ENCODE data around the gene ACSF2. TPM values are rescaled to one million over a fixed set of nuclear protein-coding genes. Genes with fewer than 3 reads are reported as not detected.
A peak's percentile ranks its signal among the peaks of the same experiment; 100 is the strongest.

The ACSF2 gene
- total and polyA plus RNA-seq, 2 donors (not counting 3 experiments of a cell fraction or from before 2014, with no cell fraction given): 33.2 to 37.2 TPM

GRCh38 chr17:50491505-50491904 is 65.5 kb downstream of the ACSF2 start:
- Histone ChIP-seq H4K20me1 (replicated peaks; ENCODE audit: control insufficient read depth, extremely low read depth, insufficient read depth, low read length) (no peaks in the 10 kb centered on the region), H3K4me3 (replicated peaks in 1 of 3; ENCODE audit: insufficient read depth in 1 of 3, low read depth in 1 of 3, low read length in 3 of 3) (no peak overlapping the region), H3K79me2 (ENCODE audit: control insufficient read depth, insufficient read depth, low read length) (no peaks in the 10 kb centered on the region), H2AFZ (ENCODE audit: low read depth, low read length) (no peak overlapping the region), H3K9ac (replicated peaks; ENCODE audit: extremely low read depth, insufficient read depth, low read length) (no peak overlapping the region), H3K9me1 (replicated peaks; ENCODE audit: control insufficient read depth, extremely low read depth, insufficient read depth, low read length) (no peaks in the 10 kb centered on the region), H3K9me3 (replicated peaks; ENCODE audit: control insufficient read depth, insufficient read depth, low read length) (no peaks in the 10 kb centered on the region), H3K27me3 (ENCODE audit: control insufficient read depth in 2 of 2, insufficient read depth in 2 of 2, low read length in 2 of 2) (peaks cover 0 to 2% of the 10 kb centered on the region in 2 experiments), H3K36me3 (ENCODE audit: control insufficient read depth in 2 of 2, extremely low read depth in 1 of 2, insufficient read depth in 2 of 2, low read length in 2 of 2) (no peaks in the 10 kb centered on the region), H3K27ac (ENCODE audit: insufficient read depth, low read depth, low read length) (no peak overlapping the region), H3K4me1 (ENCODE audit: control insufficient read depth, extremely low read depth, insufficient read depth, low read length) (no peaks in the 10 kb centered on the region), H3K4me2 (ENCODE audit: insufficient read depth, low read length) (no peak overlapping the region)
- dilution Hi-C loops (cut with MboI; ENCODE audit: extremely low pct_ligation_motif_present, low sequenced_read_pairs): no loop called here
- intact Hi-C loops (cut with micrococcal nuclease): no loop called here
- ChIA-PET POLR2A (no interaction called here), CTCF (interaction anchor here (0.5 to 0.7 kb wide), 2 partner anchors 12 to 54 kb away, joined by 3 read pairs; no protein-coding TSS in a partner anchor)
- no TSS peak for BruUV-seq (replicated peaks)
- no peak for FAIRE-seq
- peak; percentile 32 for DNase-seq (ENCODE audit: low read depth, low spot score)
- no peak for TF ChIP-seq MYC (IDR thresholded peaks at IDR 0.05; ENCODE audit: low read depth, low read length)

- dilution Hi-C loops (cut with MboI; ENCODE audit: extremely low pct_ligation_motif_present, low sequenced_read_pairs): no loop called here
- ChIA-PET POLR2A (no interaction called here), CTCF (interaction anchor here (1.0 to 1.2 kb wide), 2 partner anchors 9 kb away, joined by 3 to 5 read pairs; no protein-coding TSS in a partner anchor)
- H3K9ac ChIP-seq (replicated peaks; ENCODE audit: extremely low read depth, insufficient read depth, low read length): no peak overlapping the region
- no peaks in the 10 kb centered on the region for H3K4me1 ChIP-seq (ENCODE audit: control insufficient read depth, extremely low read depth, insufficient read depth, low read length)
- DNase-seq (ENCODE audit: low read depth, low spot score) (no peak), FAIRE-seq (no peak)
- H3K9me3 ChIP-seq (replicated peaks; ENCODE audit: control insufficient read depth, insufficient read depth, low read length): no peaks in the 10 kb centered on the region
- no peaks in the 10 kb centered on the region for H3K36me3 ChIP-seq (ENCODE audit: control insufficient read depth in 2 of 2, extremely low read depth in 1 of 2, insufficient read depth in 2 of 2, low read length in 2 of 2)
- BruUV-seq (replicated peaks): no TSS peak
- peaks cover 0 to 2% of the 10 kb centered on the region in 2 experiments for H3K27me3 ChIP-seq (ENCODE audit: control insufficient read depth in 2 of 2, insufficient read depth in 2 of 2, low read length in 2 of 2)
- TF ChIP-seq JUN (IDR thresholded peaks at IDR 0.05; ENCODE audit: borderline replicate concordance, insufficient read depth, insufficient read length, low read depth) (no peak), POLR2A (IDR thresholded peaks at IDR 0.05; ENCODE audit: low read depth, low read length) (no peak), CTCF (IDR thresholded peaks at IDR 0.05; ENCODE audit: extremely low read depth in 1 of 2, insufficient read depth in 1 of 2, low read depth in 1 of 2, low read length in 2 of 2) (no peak), POLR2AphosphoS5 (IDR thresholded peaks at IDR 0.05; ENCODE audit: insufficient read depth, low read depth, low read length) (no peak), FOS (IDR thresholded peaks at IDR 0.05; ENCODE audit: borderline replicate concordance, insufficient read depth, low read length) (no peak), MAX (IDR thresholded peaks at IDR 0.05; ENCODE audit: insufficient read depth, insufficient read length) (no peak), GATA2 (IDR thresholded peaks at IDR 0.05; ENCODE audit: insufficient read depth, insufficient read length, low read depth, low read length) (no peak), EZH2 (IDR thresholded peaks at IDR 0.05; ENCODE audit: borderline replicate concordance, low read depth, low read length, severe bottlenecking) (no peak), MYC (IDR thresholded peaks at IDR 0.05; ENCODE audit: low read depth, low read length) (no peak)
- H3K79me2 ChIP-seq (ENCODE audit: control insufficient read depth, insufficient read depth, low read length): no peaks in the 10 kb centered on the region
- H3K4me3 ChIP-seq (replicated peaks in 1 of 3; ENCODE audit: insufficient read depth in 1 of 3, low read depth in 1 of 3, low read length in 3 of 3): no peak overlapping the region
- no peak overlapping the region for H3K4me2 ChIP-seq (ENCODE audit: insufficient read depth, low read length)
- H2AFZ ChIP-seq (ENCODE audit: low read depth, low read length): no peak overlapping the region
- H3K9me1 ChIP-seq (replicated peaks; ENCODE audit: control insufficient read depth, extremely low read depth, insufficient read depth, low read length): no peaks in the 10 kb centered on the region
- no peaks in the 10 kb centered on the region for H4K20me1 ChIP-seq (replicated peaks; ENCODE audit: control insufficient read depth, extremely low read depth, insufficient read depth, low read length)
- no peak overlapping the region for H3K27ac ChIP-seq (ENCODE audit: insufficient read depth, low read depth, low read length)
- intact Hi-C loops (cut with micrococcal nuclease): no loop called here
These were observed 66.2 kb downstream of the ACSF2 start for GRCh38 chr17:50492214-50492613.

Data from endothelial cell of umbilical vein (primary cell).